Mesothelial cell of epicardium (in vitro differentiated cells): ENCODE data around the gene EIF4G1. TPM values are rescaled to one million over a fixed set of nuclear protein-coding genes. Genes with fewer than 3 reads are reported as not detected.
"Not testable (repeated sequence)": the region's sequence is repeated elsewhere in the genome, so short reads cannot be mapped to it uniquely, and the experiment has no call there.

Source experiments
- DNase-seq, 2 experiments: peaks; one replicate each; pipeline ENCODE4 v3.0.0; 2021; ENCODE audit warnings: low spot score in 2 of 2; ENCODE audit not compliant: unreplicated experiment in 2 of 2
- H3K27ac Mint-ChIP-seq: 2 replicates; pipeline ENCODE4 v1.8.0; 2021; ENCODE audit warnings: mixed read lengths
- H3K27me3 Mint-ChIP-seq: 2 replicates; pipeline ENCODE4 v1.8.0; 2021; ENCODE audit warnings: low read depth, mixed read lengths
- H3K36me3 Mint-ChIP-seq: 2 replicates; pipeline ENCODE4 v1.8.0; 2021; ENCODE audit warnings: mixed read lengths
- H3K4me1 Mint-ChIP-seq: 2 replicates; pipeline ENCODE4 v1.8.0; 2021; ENCODE audit warnings: mixed read lengths
- H3K4me3 Mint-ChIP-seq: 2 replicates; pipeline ENCODE4 v1.8.0; 2021; ENCODE audit warnings: mild to moderate bottlenecking, moderate library complexity, mixed read lengths
- H3K9me3 Mint-ChIP-seq: 2 replicates; pipeline ENCODE4 v1.8.0; 2021; ENCODE audit warnings: mixed read lengths
- total RNA-seq: library from RNA; stranded (reverse); gene quantifications from 3 replicates; pipeline ENCODE4 v1.2.1, GENCODE V29; 2021
- TF ChIP-seq, protein P1 (sequence below): fragments of 200-600 bp; sonication (generic); IDR thresholded peaks from one replicate; pipeline ENCODE4 v1.5.0; 2021; ENCODE audit warnings: antibody characterized with exemption; ENCODE audit not compliant: unreplicated experiment

Gene EIF4G1
- total RNA-seq, 1 donor from 2014 or later, result 364 TPM

DNA sequence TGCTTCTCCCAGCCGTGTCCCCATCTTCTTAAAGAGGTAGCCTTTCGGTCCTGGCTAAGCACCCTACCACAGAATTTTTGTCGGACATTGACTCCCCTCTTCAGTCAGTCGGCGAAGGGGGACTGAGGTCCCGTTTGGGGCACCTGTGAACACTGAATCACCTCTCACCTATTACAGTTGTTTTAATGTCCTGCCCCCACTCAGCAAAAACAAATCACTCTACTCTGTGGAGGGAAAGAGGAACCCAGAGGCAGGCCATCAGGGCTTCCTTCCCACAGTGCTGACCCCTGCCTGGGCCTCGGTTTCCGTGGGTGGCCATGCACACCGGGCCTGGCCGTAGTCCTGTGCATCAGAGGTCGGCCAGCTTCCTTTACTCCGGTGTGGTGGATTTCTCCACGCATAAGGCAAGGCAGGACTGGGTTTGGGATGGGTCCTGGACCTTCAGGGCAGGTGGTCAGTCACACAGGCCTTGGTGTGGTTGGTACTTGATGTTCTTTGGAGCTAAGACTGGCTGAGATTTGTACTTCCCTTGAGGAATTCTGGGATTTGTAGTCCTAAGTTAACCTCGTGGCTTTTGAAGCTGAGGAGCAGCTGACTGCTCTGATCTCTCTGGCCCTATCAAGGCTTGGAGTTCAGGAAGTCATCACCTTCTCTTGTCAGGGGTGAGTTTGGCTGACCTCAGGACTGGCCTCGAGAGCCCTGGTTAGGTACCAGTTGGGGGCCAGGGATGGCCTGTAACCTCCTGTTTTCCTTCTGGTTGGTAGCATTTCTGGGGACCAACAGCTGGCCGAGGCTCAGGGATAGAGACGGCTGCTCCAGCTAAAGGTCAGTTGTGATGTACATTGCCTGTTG is 22.4 kb downstream of the EIF4G1 start:
- DNase-seq, result no peak
- H3K27me3 Mint-ChIP-seq, result no peaks in the 10 kb centered on the region
- peak overlapping the region; percentile 96 for H3K27ac Mint-ChIP-seq

GRCh38 chr3:184337399-184337714 is 23.0 kb downstream of the EIF4G1 start, which contains the start of gene FAM131A:
Gene FAM131A (plus strand): TSS chr3:184337600. CDS start chr3:184337631, 31 bp downstream.
- Mint-ChIP-seq H3K4me3 (peak within 1 kb of the TSS; percentile 83), H3K27ac (peak within 1 kb of the TSS; percentile 96), H3K36me3 (peaks cover 8% of the 10 kb centered on the region), H3K9me3 (no peaks in the 10 kb centered on the region), H3K27me3 (no peaks in the 10 kb centered on the region), H3K4me1 (peaks cover 25% of the 10 kb centered on the region)
- DNase-seq, result no peak
- TF ChIP-seq, protein P1, sequence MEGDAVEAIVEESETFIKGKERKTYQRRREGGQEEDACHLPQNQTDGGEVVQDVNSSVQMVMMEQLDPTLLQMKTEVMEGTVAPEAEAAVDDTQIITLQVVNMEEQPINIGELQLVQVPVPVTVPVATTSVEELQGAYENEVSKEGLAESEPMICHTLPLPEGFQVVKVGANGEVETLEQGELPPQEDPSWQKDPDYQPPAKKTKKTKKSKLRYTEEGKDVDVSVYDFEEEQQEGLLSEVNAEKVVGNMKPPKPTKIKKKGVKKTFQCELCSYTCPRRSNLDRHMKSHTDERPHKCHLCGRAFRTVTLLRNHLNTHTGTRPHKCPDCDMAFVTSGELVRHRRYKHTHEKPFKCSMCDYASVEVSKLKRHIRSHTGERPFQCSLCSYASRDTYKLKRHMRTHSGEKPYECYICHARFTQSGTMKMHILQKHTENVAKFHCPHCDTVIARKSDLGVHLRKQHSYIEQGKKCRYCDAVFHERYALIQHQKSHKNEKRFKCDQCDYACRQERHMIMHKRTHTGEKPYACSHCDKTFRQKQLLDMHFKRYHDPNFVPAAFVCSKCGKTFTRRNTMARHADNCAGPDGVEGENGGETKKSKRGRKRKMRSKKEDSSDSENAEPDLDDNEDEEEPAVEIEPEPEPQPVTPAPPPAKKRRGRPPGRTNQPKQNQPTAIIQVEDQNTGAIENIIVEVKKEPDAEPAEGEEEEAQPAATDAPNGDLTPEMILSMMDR, result no peak

More for the DNA sequence above, 22.4 kb downstream of the EIF4G1 start:
- peaks cover 12% of the 10 kb centered on the region for H3K36me3 Mint-ChIP-seq
- no peaks in the 10 kb centered on the region for H3K9me3 Mint-ChIP-seq
- peak overlapping the region; percentile 83 for H3K4me3 Mint-ChIP-seq
- TF ChIP-seq, protein P1, result no peak
- peaks cover 25% of the 10 kb centered on the region for H3K4me1 Mint-ChIP-seq

DNA sequence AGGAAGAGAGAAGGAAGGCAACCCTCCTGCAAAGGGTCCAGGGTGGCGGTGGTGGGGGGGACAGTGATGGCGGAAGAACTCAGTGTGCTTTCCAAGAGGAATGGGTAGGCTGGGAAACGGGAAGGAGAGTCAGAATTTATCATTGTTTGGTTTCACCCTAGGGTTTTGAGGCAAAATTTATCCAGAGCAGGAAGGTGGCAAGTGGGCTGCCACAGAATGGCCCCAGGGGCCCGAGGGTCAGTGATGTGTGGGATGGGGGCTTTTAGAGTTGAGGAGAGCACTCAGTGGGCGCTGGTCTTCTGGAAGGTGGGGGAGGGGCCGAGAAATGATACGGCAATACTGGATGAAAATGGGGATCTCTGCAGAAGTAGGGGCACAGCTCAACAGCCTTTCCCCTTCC is 23.6 kb downstream of the EIF4G1 start:
- Mint-ChIP-seq H3K9me3 (no peaks in the 10 kb centered on the region), H3K27me3 (no peaks in the 10 kb centered on the region), H3K36me3 (peaks cover 6% of the 10 kb centered on the region), H3K4me1 (peaks cover 25% of the 10 kb centered on the region), H3K4me3 (peak overlapping the region; percentile 83), H3K27ac (peak overlapping the region; percentile 87)
- DNase-seq, result no peak
- TF ChIP-seq, protein P1, result no peak

DNA sequence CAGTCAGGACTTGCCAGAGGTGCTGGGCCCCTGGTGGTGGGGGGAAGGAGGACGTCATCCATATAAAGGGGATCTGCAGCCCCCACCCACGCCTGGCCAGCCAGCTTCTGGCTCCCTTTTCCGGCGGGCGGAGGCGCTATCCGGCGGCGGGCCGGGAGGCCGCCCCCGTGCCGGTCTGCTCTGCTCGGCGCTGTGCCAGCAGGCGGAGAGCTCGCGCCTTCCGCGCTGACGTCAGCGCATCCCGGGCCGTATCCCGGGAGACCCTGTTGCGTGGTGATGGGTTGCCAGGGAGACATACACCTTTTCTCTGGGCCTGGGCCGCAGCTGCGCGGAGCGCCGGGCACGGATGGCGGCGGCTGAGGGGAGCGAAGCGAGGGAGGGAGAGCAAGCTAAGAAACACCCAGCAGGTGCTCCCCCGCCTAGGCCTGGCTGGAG is 24.1 kb downstream of the EIF4G1 start:
- no peaks in the 10 kb centered on the region for H3K9me3 Mint-ChIP-seq
- H3K27ac Mint-ChIP-seq, result peak overlapping the region; percentile 87
- H3K4me1 Mint-ChIP-seq, result peaks cover 25% of the 10 kb centered on the region
- H3K4me3 Mint-ChIP-seq, result peak overlapping the region; percentile 83
- DNase-seq, result peak; percentile 56 to 72
- peaks cover 3% of the 10 kb centered on the region for H3K36me3 Mint-ChIP-seq
- TF ChIP-seq, protein P1, result no peak
- H3K27me3 Mint-ChIP-seq, result no peaks in the 10 kb centered on the region

- Mint-ChIP-seq H3K27me3 (no peaks in the 10 kb centered on the region), H3K27ac (peak overlapping the region; percentile 8), H3K4me3 (peak overlapping the region; percentile 22), H3K9me3 (no peaks in the 10 kb centered on the region), H3K4me1 (peaks cover 25% of the 10 kb centered on the region), H3K36me3 (peaks cover 3% of the 10 kb centered on the region)
- no peak for DNase-seq
- TF ChIP-seq, protein P1, result no peak
These were observed 24.6 kb downstream of the EIF4G1 start for GRCh38 chr3:184339001-184339400.

DNA sequence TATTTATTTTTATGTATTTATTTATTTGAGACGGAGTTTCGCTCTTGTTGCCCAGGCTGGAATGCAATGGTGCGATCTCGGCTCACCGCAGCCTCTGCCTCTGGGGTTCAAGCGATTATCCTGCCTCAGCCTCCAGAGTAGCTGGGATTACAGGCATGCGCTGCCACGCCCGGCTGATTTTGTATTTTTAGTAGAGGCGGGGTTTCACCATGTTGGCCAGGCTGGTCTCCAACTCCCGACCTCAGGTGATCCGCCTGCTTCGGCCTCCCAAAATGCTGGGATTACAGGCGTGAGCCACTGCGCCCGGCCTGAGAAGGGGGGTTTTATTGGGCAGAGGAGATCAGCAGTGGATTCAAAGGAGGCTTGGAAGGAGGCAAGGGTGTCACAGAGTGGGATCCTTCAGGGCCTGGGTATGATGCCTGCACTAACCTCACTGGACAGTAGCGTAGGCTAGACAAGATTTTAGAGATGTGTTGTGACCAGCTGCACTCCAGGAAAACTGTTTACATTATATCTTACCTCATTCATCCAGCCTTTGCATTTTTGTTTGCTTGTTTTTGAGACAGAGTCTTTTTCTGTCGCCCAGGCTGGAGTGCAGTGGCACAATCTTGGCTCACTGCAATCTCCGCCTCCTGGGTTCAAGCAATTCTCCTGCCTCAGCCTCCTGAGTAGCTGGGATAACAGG is 25.2 kb downstream of the EIF4G1 start:
- H3K9me3 Mint-ChIP-seq, DNase-seq, H3K36me3 Mint-ChIP-seq, H3K27me3 Mint-ChIP-seq, H3K4me3 Mint-ChIP-seq, H3K27ac Mint-ChIP-seq: not testable (repeated sequence)
- peaks cover 25% of the 10 kb centered on the region for H3K4me1 Mint-ChIP-seq
